Stimulated activated naive CD8-positive, alpha-beta T cell treated with anti-CD3 and anti-CD28 coated beads, Interleukin-15, Interleukin-2, amounts not matched to agents 100 ng/mL and 50 ng/mL, for 24 hours (primary cell): ENCODE data around the gene TRAPPC14.
"Not testable (repeated sequence)": the region's sequence is repeated elsewhere in the genome, so short reads cannot be mapped to it uniquely, and the experiment has no call there.

Experiments used
- H3K27ac Mint-ChIP-seq: one replicate; pipeline ENCODE4 v1.8.0; 2021; ENCODE audit warnings: mild to moderate bottlenecking, mixed read lengths
- H3K27me3 Mint-ChIP-seq: one replicate; pipeline ENCODE4 v1.8.0; 2021; ENCODE audit warnings: mixed read lengths
- H3K36me3 Mint-ChIP-seq: one replicate; pipeline ENCODE4 v1.8.0; 2021; ENCODE audit warnings: low read depth, mixed read lengths
- H3K4me1 Mint-ChIP-seq: one replicate; pipeline ENCODE4 v1.8.0; 2021; ENCODE audit warnings: low read depth, mixed read lengths
- H3K4me3 Mint-ChIP-seq: one replicate; pipeline ENCODE4 v1.8.0; 2021; ENCODE audit warnings: mild to moderate bottlenecking, mixed read lengths
- H3K9me3 Mint-ChIP-seq: one replicate; pipeline ENCODE4 v1.8.0; 2021; ENCODE audit warnings: mixed read lengths

The TRAPPC14 gene

GRCh38 chr7:100158229-100159098, at the start of gene TRAPPC14:
Gene TRAPPC14 (minus strand): TSS chr7:100158723. CDS start chr7:100158499, 224 bp downstream.
- peak within 1 kb of the TSS; percentile 87 for H3K27ac Mint-ChIP-seq
- peaks cover 50% of the 10 kb centered on the region for H3K4me1 Mint-ChIP-seq
- H3K27me3 Mint-ChIP-seq: no peaks in the 10 kb centered on the region
- peaks cover 21% of the 10 kb centered on the region for H3K36me3 Mint-ChIP-seq
- no peaks in the 10 kb centered on the region for H3K9me3 Mint-ChIP-seq
- H3K4me3 Mint-ChIP-seq: peak within 1 kb of the TSS; percentile 84

GRCh38 chr7:100204454-100204853, 45.9 kb upstream of the TRAPPC14 start:
- Mint-ChIP-seq H3K4me1 (peaks cover 21% of the 10 kb centered on the region), H3K36me3 (no peaks in the 10 kb centered on the region), H3K4me3 (no peak overlapping the region), H3K27ac (no peak overlapping the region), H3K9me3 (no peaks in the 10 kb centered on the region), H3K27me3 (no peaks in the 10 kb centered on the region)

GRCh38 chr7:100200693-100201092, 42.2 kb upstream of the TRAPPC14 start:
- no peaks in the 10 kb centered on the region for H3K36me3 Mint-ChIP-seq
- H3K4me1 Mint-ChIP-seq: peaks cover 16% of the 10 kb centered on the region
- no peak overlapping the region for H3K27ac Mint-ChIP-seq
- no peak overlapping the region for H3K4me3 Mint-ChIP-seq
- H3K9me3 Mint-ChIP-seq: no peaks in the 10 kb centered on the region
- H3K27me3 Mint-ChIP-seq: no peaks in the 10 kb centered on the region

- Mint-ChIP-seq H3K9me3 (no peaks in the 10 kb centered on the region), H3K4me1 (peaks cover 29% of the 10 kb centered on the region), H3K27me3 (no peaks in the 10 kb centered on the region), H3K4me3 (no peak overlapping the region), H3K36me3 (no peaks in the 10 kb centered on the region), H3K27ac (no peak overlapping the region)
Observed at GRCh38 chr7:100198266-100198665, 39.7 kb upstream of the TRAPPC14 start.

- not testable (repeated sequence) for H3K9me3 Mint-ChIP-seq, H3K4me3 Mint-ChIP-seq, H3K36me3 Mint-ChIP-seq, H3K27ac Mint-ChIP-seq, H3K27me3 Mint-ChIP-seq
- peaks cover 50% of the 10 kb centered on the region for H3K4me1 Mint-ChIP-seq
Observed at GRCh38 chr7:100195901-100196322, 37.4 kb upstream of the TRAPPC14 start.

GRCh38 chr7:100195222-100195621, 36.7 kb upstream of the TRAPPC14 start:
- Mint-ChIP-seq H3K4me1 (peaks cover 55% of the 10 kb centered on the region), H3K9me3 (no peaks in the 10 kb centered on the region), H3K27ac (no peak overlapping the region), H3K27me3 (no peaks in the 10 kb centered on the region), H3K4me3 (no peak overlapping the region), H3K36me3 (no peaks in the 10 kb centered on the region)

GRCh38 chr7:100192969-100193368, 34.4 kb upstream of the TRAPPC14 start:
- Mint-ChIP-seq H3K4me1 (peaks cover 52% of the 10 kb centered on the region), H3K9me3 (no peaks in the 10 kb centered on the region), H3K27ac (no peak overlapping the region), H3K36me3 (no peaks in the 10 kb centered on the region), H3K4me3 (no peak overlapping the region), H3K27me3 (no peaks in the 10 kb centered on the region)

GRCh38 chr7:100192281-100192862, 33.8 kb upstream of the TRAPPC14 start:
- Mint-ChIP-seq H3K4me1 (peaks cover 52% of the 10 kb centered on the region), H3K27ac (peak overlapping the region; percentile 61)
- not testable (repeated sequence) for H3K27me3 Mint-ChIP-seq, H3K9me3 Mint-ChIP-seq, H3K4me3 Mint-ChIP-seq, H3K36me3 Mint-ChIP-seq

GRCh38 chr7:100191775-100192174, 33.3 kb upstream of the TRAPPC14 start:
- Mint-ChIP-seq H3K27ac (peak overlapping the region; percentile 61), H3K36me3 (no peaks in the 10 kb centered on the region), H3K27me3 (no peaks in the 10 kb centered on the region), H3K4me3 (no peak overlapping the region), H3K4me1 (peaks cover 52% of the 10 kb centered on the region), H3K9me3 (no peaks in the 10 kb centered on the region)

- Mint-ChIP-seq H3K27me3 (no peaks in the 10 kb centered on the region), H3K36me3 (no peaks in the 10 kb centered on the region), H3K4me3 (no peak overlapping the region), H3K27ac (peak overlapping the region; percentile 69), H3K4me1 (peaks cover 43% of the 10 kb centered on the region), H3K9me3 (no peaks in the 10 kb centered on the region)
Observed at GRCh38 chr7:100190048-100190711, 31.7 kb upstream of the TRAPPC14 start.

- H3K9me3 Mint-ChIP-seq: no peaks in the 10 kb centered on the region
- no peaks in the 10 kb centered on the region for H3K27me3 Mint-ChIP-seq
- no peak overlapping the region for H3K4me3 Mint-ChIP-seq
- H3K4me1 Mint-ChIP-seq: peaks cover 39% of the 10 kb centered on the region
- H3K27ac Mint-ChIP-seq: no peak overlapping the region
- H3K36me3 Mint-ChIP-seq: no peaks in the 10 kb centered on the region
Observed at GRCh38 chr7:100189061-100189460, 30.5 kb upstream of the TRAPPC14 start.

- H3K27me3 Mint-ChIP-seq: no peaks in the 10 kb centered on the region
- peaks cover 42% of the 10 kb centered on the region for H3K4me1 Mint-ChIP-seq
- no peak overlapping the region for H3K27ac Mint-ChIP-seq
- H3K36me3 Mint-ChIP-seq: no peaks in the 10 kb centered on the region
- no peaks in the 10 kb centered on the region for H3K9me3 Mint-ChIP-seq
- no peak overlapping the region for H3K4me3 Mint-ChIP-seq
Observed at GRCh38 chr7:100185726-100186125, 27.2 kb upstream of the TRAPPC14 start.

- H3K27ac Mint-ChIP-seq, H3K9me3 Mint-ChIP-seq, H3K4me3 Mint-ChIP-seq, H3K36me3 Mint-ChIP-seq, H3K27me3 Mint-ChIP-seq: not testable (repeated sequence)
- peaks cover 41% of the 10 kb centered on the region for H3K4me1 Mint-ChIP-seq
Observed at GRCh38 chr7:100183090-100183489, 24.6 kb upstream of the TRAPPC14 start.

GRCh38 chr7:100182616-100183015, 24.1 kb upstream of the TRAPPC14 start:
- H3K9me3 Mint-ChIP-seq, H3K27me3 Mint-ChIP-seq, H3K36me3 Mint-ChIP-seq, H3K27ac Mint-ChIP-seq, H3K4me3 Mint-ChIP-seq: not testable (repeated sequence)
- H3K4me1 Mint-ChIP-seq: peaks cover 45% of the 10 kb centered on the region

GRCh38 chr7:100180084-100180483, 21.6 kb upstream of the TRAPPC14 start:
- Mint-ChIP-seq H3K4me1 (peaks cover 57% of the 10 kb centered on the region), H3K4me3 (peak overlapping the region; percentile 58), H3K27ac (peak overlapping the region; percentile 85)
- not testable (repeated sequence) for H3K36me3 Mint-ChIP-seq, H3K9me3 Mint-ChIP-seq, H3K27me3 Mint-ChIP-seq
